Measurements from ENCODE around the gene PXMP4.

The PXMP4 gene

DNA sequence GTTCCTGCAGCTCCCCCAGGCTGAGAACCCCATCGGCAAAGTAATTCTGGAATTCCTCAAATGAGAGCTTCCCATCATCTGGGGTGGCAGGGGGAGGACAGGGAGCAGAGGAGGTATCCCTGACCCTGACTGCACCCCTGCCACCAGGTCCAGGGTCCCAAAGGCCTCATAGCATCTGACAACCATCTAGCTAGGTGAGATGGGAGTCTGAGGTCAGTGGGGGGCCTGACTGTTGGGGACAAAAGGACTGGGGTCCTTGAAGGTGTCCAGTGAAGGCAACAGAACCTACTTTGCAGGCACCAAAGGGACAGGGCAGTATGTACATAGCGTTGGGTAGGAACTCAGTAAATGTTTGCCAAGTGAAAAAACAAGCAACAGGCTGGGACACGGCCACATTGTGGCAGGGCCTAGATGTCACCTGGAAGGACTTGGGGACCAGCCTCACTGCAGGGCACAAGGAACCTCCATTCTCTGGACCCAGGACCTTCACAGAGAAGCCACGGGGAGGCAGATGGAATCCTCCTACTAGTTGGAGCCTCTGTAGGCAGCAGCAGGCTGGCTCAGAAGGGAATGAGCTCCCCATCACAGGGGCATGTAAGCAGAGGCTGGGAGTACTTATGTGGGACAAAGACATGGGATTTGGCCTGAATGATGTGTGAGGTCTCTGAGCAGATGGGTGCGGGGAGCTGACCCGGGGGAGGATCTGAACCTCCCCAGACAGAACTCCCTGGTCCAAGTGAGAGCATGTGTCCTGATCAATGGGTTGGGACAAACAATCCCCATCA lies 49.2 kb downstream of the PXMP4 start:
- ChIA-PET CTCF (interaction anchor here (0.9 to 5.0 kb wide), 4 partner anchors 10 to 213 kb away, joined by 3 to 50 read pairs (median 6); no protein-coding TSS in a partner anchor), POLR2A (no interaction called here)
- DNase-seq (ENCODE audit: extremely low spot score) = no peak
- TF ChIP-seq, protein P1, sequence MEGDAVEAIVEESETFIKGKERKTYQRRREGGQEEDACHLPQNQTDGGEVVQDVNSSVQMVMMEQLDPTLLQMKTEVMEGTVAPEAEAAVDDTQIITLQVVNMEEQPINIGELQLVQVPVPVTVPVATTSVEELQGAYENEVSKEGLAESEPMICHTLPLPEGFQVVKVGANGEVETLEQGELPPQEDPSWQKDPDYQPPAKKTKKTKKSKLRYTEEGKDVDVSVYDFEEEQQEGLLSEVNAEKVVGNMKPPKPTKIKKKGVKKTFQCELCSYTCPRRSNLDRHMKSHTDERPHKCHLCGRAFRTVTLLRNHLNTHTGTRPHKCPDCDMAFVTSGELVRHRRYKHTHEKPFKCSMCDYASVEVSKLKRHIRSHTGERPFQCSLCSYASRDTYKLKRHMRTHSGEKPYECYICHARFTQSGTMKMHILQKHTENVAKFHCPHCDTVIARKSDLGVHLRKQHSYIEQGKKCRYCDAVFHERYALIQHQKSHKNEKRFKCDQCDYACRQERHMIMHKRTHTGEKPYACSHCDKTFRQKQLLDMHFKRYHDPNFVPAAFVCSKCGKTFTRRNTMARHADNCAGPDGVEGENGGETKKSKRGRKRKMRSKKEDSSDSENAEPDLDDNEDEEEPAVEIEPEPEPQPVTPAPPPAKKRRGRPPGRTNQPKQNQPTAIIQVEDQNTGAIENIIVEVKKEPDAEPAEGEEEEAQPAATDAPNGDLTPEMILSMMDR (IDR thresholded peaks at IDR 0.05; ENCODE audit: control extremely low read depth, extremely low read depth, low read depth, missing control alignments) = no peak

DNA sequence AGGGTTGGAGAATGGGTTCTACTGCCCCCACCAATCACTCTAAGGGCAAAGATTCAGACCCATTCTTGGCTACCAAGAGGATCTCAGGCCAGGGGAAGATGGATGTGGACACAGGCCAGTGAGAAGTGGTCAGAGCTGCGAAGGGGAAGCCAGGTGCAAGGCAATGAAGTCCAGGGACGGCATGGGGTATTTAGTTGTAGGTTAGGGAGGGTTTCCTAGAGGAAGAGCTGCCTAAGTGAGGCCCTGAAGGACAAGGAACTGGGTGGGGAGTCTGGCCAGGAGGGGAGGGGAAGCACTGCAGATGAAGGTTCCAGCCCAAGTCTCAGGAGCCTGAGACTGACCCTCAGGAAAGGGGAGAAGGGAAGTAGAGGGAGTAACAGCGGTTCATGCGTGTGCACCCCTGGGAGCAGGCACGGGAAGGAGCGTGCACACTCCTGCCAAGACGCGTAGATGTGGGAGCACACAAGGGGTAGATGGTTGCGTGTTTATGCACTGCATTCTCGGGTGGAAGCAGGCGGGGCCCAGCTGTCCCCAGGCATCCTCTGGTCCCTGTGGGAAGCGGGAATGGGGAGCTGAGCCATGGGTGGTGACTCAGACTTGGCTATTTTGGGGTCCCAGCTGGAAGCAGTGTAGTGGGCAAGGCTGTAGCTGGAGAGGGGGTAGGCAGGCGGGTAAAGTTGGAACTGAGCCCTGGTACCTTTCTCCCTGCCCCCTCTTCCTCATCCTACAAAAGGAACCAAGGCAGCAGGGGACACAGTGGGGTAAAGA lies 50.1 kb downstream of the PXMP4 start:
- ChIA-PET POLR2A (no interaction called here), CTCF (interaction anchor here (1.1 to 5.6 kb wide), 6 partner anchors 11 to 212 kb away, joined by 4 to 61 read pairs (median 16); no protein-coding TSS in a partner anchor)
- TF ChIP-seq, protein P1 (IDR thresholded peaks at IDR 0.05; ENCODE audit: control extremely low read depth, extremely low read depth, low read depth, missing control alignments) = no peak
- DNase-seq (ENCODE audit: extremely low spot score) = no peak

- ChIA-PET POLR2A (no interaction called here), CTCF (interaction anchor here (1.2 to 5.6 kb wide), 15 partner anchors 8 to 215 kb away, joined by 3 to 61 read pairs (median 7); no protein-coding TSS in a partner anchor)
- no peak for DNase-seq (ENCODE audit: extremely low spot score)
- TF ChIP-seq, protein P1 (IDR thresholded peaks at IDR 0.05; ENCODE audit: control extremely low read depth, extremely low read depth, low read depth, missing control alignments) = no peak
Observed at GRCh38 chr20:33669224-33669623, 50.9 kb downstream of the PXMP4 start.

DNA sequence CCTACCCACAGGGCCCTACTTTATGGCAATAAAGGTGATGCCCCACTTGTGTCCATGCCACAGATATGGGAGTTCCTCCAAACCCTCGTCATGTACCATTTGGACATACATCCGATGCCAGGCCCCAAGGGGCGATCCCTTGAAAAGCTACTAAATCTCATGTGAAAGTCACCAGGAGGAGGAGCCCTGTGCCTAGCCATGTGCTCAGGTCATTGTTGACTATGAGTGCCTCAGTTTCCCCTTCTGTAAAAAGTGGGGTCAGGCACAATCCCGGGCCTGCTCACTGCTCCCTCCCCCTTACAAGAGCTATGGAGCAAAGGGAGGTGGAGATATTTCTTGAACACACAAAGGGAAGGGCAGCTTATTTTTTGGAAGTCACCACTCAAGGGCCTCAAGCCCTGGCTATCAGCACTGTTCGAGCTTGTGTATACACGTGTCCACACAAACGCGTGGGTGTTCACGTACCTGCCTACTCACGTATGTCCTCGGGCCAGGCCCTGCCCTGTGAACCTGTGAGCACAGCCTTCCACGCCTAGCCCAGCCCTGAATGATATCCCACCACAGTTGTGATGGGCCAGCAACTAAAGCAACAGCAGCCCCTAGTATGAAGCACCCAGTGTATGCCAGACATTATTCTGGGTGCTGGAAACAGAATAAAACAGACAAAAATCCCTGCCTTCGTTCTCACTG lies 51.5 kb downstream of the PXMP4 start:
- ChIA-PET POLR2A (no interaction called here), CTCF (interaction anchor here (0.7 to 5.6 kb wide), 26 partner anchors 9 to 267 kb away, joined by 3 to 61 read pairs (median 4); partner anchors contain the start of genes CBFA2T2, CDK5RAP1 and SNTA1)
- TF ChIP-seq, protein P1 (IDR thresholded peaks at IDR 0.05; ENCODE audit: control extremely low read depth, extremely low read depth, low read depth, missing control alignments) = no peak
- DNase-seq (ENCODE audit: extremely low spot score) = no peak

GRCh38 chr20:33667676-33668465 lies 52.2 kb downstream of the PXMP4 start:
- POLR2A ChIA-PET = no interaction called here
- CTCF ChIA-PET = interaction anchor here (0.7 to 5.6 kb wide), 31 partner anchors 9 to 269 kb away, joined by 3 to 61 read pairs (median 4); partner anchors contain the start of genes CBFA2T2, CDK5RAP1 and SNTA1
- TF ChIP-seq, protein P1 (IDR thresholded peaks at IDR 0.05; ENCODE audit: control extremely low read depth, extremely low read depth, low read depth, missing control alignments) = peak; percentile 85
- peak; percentile 86 for DNase-seq (ENCODE audit: extremely low spot score)

Measured in GM10248 (cell line).